Bronchial epithelial cell (primary cell): Measurements from ENCODE around the gene MAPK4. TPM values are rescaled to one million over a fixed set of nuclear protein-coding genes. Genes with fewer than 3 reads are reported as not detected.
"Not testable (repeated sequence)": the region's sequence is repeated elsewhere in the genome, so short reads cannot be mapped to it uniquely, and the experiment has no call there.

Experiments
- DNase-seq: peaks from one replicate; pipeline ENCODE4 v3.0.0-alpha.2; 2010; ENCODE audit warnings: low read depth
- FAIRE-seq: peaks from 2 replicates; lab custom pipeline; 2011; peaks lifted over from hg19 to GRCh38; lab: Jason Lieb, UNC
- H3K27me3 ChIP-seq: 2 replicates; pipeline ENCODE4 v1.5.1; 2011; ENCODE audit warnings: low read length; ENCODE audit not compliant: control insufficient read depth, insufficient read depth
- H3K36me3 ChIP-seq: 2 replicates; pipeline ENCODE4 v1.5.1; 2011; ENCODE audit warnings: low read length; ENCODE audit not compliant: control insufficient read depth, insufficient read depth
- H3K4me3 ChIP-seq: 2 replicates; pipeline ENCODE4 v1.5.1; 2011; ENCODE audit warnings: mild to moderate bottlenecking, low read depth, low read length, control low read depth
- CTCF ChIP-seq: IDR thresholded peaks from 2 replicates; pipeline ENCODE4 v1.5.1; 2011; ENCODE audit warnings: mild to moderate bottlenecking, moderate library complexity, low read length, control low read depth, inconsistent platforms; ENCODE audit not compliant: insufficient read depth, severe bottlenecking
- total RNA-seq: library from RNA; depleted of rRNA; stranded (reverse); fragments of >200 nt; gene quantifications from 2 replicates; pipeline ENCODE4 v1.2.1, GENCODE V29; 2014

Gene MAPK4
- total RNA-seq, 1 donor from 2014 or later: not detected

- peak overlapping the region; percentile 18 for H3K4me3 ChIP-seq
- FAIRE-seq (no peak), DNase-seq (no peak)
- H3K27me3 ChIP-seq: peaks cover 24% of the 10 kb centered on the region
- H3K36me3 ChIP-seq: no peaks in the 10 kb centered on the region
- no peak for TF ChIP-seq CTCF
These were observed 737 bp upstream of the MAPK4 start for GRCh38 chr18:50558948-50559751.

- Histone ChIP-seq H3K36me3 (no peaks in the 10 kb centered on the region), H3K4me3 (peak overlapping the region; percentile 39), H3K27me3 (peaks cover 24% of the 10 kb centered on the region)
- TF ChIP-seq CTCF: no peak
- DNase-seq (no peak), FAIRE-seq (no peak)
These were observed 1.1 kb downstream of the MAPK4 start for GRCh38 chr18:50560681-50561629.

- H3K4me3 ChIP-seq, H3K36me3 ChIP-seq, FAIRE-seq, DNase-seq: not testable (repeated sequence)
- H3K27me3 ChIP-seq: peaks cover 24% of the 10 kb centered on the region
These were observed 2.4 kb downstream of the MAPK4 start for GRCh38 chr18:50562258-50562657.

- Histone ChIP-seq H3K4me3 (no peak overlapping the region), H3K36me3 (no peaks in the 10 kb centered on the region), H3K27me3 (peaks cover 24% of the 10 kb centered on the region)
- FAIRE-seq: no peak
- TF ChIP-seq CTCF: no peak
- no peak for DNase-seq
These were observed 2.8 kb downstream of the MAPK4 start for GRCh38 chr18:50562686-50563085.

GRCh38 chr18:50563376-50563775 lies 3.5 kb downstream of the MAPK4 start:
- FAIRE-seq (peak; percentile 66), DNase-seq (no peak)
- TF ChIP-seq CTCF: no peak
- H3K4me3 ChIP-seq: no peak overlapping the region
- peaks cover 24% of the 10 kb centered on the region for H3K27me3 ChIP-seq
- H3K36me3 ChIP-seq: no peaks in the 10 kb centered on the region

GRCh38 chr18:50569930-50570329 lies 10.0 kb downstream of the MAPK4 start:
- FAIRE-seq (no peak), DNase-seq (no peak)
- H3K36me3 ChIP-seq: no peaks in the 10 kb centered on the region
- no peak overlapping the region for H3K4me3 ChIP-seq
- H3K27me3 ChIP-seq: no peaks in the 10 kb centered on the region
- no peak for TF ChIP-seq CTCF
